Stimulated activated CD4-positive, alpha-beta T cell treated with anti-CD3 and anti-CD28 coated beads, Interleukin-1b, Interleukin-23, amount 100 ng/mL, for 1 hour (primary cell): ENCODE results near the gene C11orf65.
"Not testable (repeated sequence)": the region's sequence is repeated elsewhere in the genome, so short reads cannot be mapped to it uniquely, and the experiment has no call there.

Experiments
- DNase-seq, 2 donors: peaks; one replicate each; pipeline ENCODE4 v3.0.0-alpha.2; 2020; ENCODE audit warnings: low read depth in 2 of 2

The C11orf65 gene

DNA sequence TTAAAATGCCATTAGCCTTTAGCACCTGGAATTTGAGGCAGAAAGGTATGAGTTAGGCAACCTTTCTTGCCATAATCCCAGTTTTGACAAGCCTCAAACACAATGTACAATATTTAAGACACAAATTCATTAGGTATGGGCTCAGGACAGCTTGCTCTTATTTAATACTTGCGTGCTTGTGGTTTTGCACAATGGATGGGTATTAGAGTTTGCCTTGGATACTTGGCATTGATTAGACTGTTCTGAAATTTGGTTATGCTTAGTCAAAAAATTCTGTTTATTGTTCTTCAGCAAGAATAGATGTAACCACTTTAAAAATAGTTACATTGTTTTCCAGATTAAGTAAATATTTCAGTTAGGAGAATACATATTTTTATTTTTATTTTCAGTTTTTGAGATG is 5.4 kb upstream of the C11orf65 start:
- DNase-seq, result no peak

DNA sequence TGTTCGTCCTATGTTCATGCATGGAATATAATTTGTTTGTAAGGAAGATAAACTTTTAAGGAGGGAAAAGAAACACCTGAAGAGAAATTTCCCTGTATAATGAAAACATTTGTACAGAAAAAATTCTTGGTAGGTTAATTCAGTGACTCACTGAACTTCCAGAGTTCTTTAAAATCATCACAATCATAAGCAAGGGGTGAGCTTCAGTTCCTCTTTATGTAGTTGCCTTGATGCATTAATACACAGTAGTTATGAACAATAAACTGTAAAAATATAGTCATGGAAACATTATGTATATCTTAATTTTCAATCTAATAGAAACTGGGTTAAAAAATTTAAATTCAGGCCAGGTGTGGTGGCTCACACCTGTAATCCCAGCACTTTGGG is 1.1 kb upstream of the C11orf65 start:
- no peak for DNase-seq

- no peak for DNase-seq
These were observed 924 bp downstream of the C11orf65 start for GRCh38 chr11:108466405-108466804.

- no peak for DNase-seq
These were observed 14.0 kb downstream of the C11orf65 start for GRCh38 chr11:108453207-108453835.

DNA sequence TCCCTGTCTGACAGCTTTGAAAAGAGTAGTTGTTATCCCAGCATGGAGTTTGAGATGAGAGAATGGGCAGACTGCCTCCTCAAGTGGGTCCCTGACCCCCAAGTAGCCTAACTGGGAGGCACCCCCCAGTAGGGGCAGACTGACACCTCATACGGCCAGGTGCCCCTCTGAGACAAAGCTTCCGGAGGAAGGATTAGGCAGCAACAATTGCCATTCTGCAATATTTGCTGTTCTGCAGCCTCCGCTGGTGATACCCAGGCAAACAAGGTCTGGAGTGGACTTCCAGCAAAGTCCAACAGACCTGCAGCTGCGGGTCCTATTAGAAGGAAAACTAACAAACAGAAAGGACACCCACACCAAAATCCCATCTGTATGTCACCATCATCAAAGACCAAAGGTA is 25.9 kb downstream of the C11orf65 start:
- DNase-seq, result not testable (repeated sequence)

GRCh38 chr11:108436594-108436993 is 30.7 kb downstream of the C11orf65 start:
- no peak for DNase-seq

DNA sequence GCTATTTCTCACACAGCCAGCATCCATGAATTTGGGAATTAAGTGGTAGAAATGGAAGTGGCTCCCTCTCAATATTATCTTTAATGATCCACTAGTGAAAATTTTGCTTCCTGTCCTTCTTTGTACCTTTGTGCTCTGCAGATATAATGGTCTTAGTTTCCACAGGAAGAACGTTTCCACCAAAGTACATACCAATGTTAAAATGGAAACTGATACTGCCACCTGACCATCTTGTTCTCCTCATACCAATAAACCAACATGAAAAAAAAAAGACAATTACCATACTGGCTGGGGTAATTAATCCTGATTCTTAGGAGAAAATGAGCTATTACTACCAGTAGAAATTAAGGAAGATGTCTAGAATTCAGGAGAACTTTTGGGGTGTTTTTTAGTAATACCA is 32.3 kb downstream of the C11orf65 start:
- DNase-seq, result no peak

DNA sequence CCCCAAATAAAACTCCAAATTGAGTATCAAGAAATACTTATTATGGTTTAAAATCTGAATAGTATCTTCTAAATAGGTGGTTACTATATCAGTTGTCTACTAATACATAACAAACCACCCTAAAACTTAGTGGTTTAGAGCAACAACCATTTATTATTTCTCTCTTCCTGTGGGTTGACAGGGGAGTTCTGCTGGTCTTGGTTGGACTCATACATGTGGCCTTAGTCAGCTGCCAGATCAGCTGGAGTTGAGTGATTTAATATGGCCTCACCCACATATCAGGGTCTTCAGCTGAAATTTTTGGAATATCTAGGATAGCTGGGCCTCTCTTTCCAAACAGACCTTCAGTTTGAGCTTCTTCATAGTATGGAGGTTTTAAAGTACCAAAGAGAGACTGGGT is 34.5 kb downstream of the C11orf65 start:
- no peak for DNase-seq

- DNase-seq, result no peak
These were observed 35.3 kb downstream of the C11orf65 start for GRCh38 chr11:108431997-108432396.

DNA sequence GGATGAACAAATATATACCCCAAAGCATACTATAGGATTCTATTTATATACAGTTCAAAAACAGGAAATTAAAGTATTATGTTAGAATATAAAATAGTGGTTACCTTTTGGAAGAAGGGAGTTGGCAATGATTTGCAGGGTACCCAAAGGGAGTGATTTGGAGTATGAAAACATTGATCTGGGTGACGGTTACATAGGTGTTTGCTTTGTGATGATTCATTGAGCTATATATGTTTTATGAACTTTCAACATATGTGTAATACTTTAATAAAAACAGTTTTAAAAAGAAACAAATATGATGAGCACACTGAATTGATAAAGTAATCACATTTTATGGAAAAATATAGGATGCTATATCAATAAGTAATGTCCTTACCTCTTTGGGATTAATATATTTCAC is 36.0 kb downstream of the C11orf65 start:
- no peak for DNase-seq

DNA sequence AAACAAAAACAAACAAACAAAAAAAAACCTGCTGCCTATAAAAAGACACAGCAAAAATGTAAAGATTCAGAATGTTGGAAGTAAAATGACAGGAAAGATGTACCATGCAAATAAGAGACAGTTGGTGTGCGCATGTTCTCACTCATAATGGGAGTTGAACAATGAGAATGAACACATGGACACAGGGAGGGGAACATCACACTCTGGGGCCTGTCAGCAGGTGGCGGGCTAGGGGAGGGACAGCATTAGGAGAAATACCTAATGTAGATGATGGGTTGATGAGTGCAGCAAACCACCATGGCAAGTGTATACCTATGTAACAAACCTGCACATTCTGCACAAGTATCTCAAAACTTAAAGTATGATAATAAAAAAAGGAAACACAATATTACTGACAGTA is 49.8 kb downstream of the C11orf65 start:
- not testable (repeated sequence) for DNase-seq

DNA sequence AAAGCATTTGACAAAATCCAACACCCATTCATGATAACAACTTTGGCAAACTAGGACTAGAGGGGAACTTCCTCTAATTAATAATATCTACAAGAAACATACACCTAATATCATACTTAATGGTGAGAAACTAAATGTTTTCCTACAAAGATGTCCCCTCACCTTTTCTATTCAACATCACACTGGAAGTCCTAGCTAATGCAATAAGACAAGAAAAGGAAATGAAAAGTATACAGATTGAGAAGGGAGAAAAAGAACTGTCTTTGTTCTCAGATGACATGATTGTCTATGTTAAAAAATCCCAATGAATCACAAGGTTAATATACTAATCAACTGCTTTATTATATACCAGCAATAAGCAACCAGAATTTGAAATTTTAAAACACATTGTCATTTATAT is 52.4 kb downstream of the C11orf65 start:
- no peak for DNase-seq

- DNase-seq, result no peak
These were observed 61.6 kb downstream of the C11orf65 start for GRCh38 chr11:108405706-108406105.

- DNase-seq, result no peak
These were observed 64.3 kb downstream of the C11orf65 start for GRCh38 chr11:108403052-108403451.

DNA sequence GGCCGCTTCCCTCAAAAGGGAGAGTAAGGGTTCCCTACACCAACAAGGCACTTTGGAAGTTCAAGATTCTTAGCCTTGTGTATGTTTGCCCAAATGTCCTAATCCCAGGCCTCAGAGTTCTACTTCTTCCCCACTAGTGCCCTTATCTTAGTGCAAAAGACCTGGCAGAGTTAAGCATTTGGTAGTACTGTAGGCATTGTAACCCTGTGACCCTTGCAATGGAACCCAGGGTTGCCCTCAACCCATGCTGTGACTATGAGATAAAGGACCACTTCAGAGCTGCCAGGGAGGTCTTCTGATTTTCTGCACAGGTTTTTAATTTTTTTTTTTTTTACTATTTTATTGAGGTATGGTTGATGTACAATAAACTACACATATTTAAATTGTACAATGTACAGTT is 65.1 kb downstream of the C11orf65 start:
- no peak for DNase-seq

GRCh38 chr11:108398439-108398838 is 68.9 kb downstream of the C11orf65 start:
- no peak for DNase-seq

DNA sequence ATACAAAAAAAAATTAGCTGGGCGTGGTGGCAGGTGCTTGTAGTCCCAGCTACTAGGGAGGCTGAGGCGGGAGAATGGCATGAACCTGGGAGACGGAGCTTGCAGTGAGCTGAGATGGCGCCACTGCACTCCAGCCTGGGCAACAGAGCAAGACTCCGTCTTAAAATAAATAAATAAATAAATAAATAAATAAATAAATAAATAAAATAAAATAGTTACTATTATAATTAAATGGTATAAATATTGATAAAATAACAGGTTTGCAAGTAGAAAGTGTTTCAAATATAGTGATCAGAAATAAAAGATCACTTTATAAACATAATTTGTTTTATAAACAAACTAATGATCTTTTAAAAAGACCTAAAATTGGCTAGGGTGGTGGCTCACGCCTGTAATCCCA is 70.7 kb downstream of the C11orf65 start:
- DNase-seq, result not testable (repeated sequence)

GRCh38 chr11:108394744-108395284 is 72.5 kb downstream of the C11orf65 start:
- no peak for DNase-seq

DNA sequence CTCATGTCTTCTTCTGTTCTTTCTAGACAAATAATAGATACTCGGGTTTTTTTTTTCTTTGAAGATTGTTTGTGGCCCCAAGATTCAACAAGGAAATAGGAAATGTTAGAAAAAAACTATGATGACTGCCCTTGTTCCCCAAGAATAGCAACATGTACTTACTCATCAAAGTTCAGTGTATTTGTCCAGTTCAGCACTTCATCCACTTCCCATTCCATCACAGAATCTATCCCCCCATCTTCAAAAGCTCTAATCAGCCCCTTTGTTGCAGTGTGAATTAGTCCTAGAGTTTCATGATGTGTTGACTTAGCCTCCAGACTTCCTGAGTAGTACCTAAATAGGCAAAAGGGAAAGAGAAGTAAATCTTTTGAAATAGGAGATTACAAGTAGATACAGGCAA is 74.3 kb downstream of the C11orf65 start:
- DNase-seq, result no peak

- DNase-seq, result no peak
These were observed 75.0 kb downstream of the C11orf65 start for GRCh38 chr11:108392353-108392752.

DNA sequence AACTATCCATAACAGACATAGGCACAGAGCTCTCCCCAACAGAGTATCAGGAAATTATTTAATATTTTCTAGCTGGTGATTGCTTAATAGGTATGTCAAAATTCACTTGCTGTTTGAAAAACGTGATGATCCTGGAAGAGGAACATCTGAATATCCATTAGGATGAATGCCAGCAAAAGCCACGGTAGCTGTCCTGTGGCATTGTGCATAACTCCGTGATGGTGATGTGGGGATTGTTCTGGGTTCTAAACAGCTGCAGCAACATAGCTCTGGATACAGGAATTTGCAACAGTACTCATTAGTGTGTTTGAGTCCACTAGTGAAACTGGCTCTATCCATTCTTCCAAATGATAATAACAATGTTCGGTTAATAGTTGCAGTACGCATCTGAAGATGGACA is 78.8 kb downstream of the C11orf65 start:
- no peak for DNase-seq

- DNase-seq, result not testable (repeated sequence)
These were observed 93.8 kb downstream of the C11orf65 start for GRCh38 chr11:108373505-108373904.

DNA sequence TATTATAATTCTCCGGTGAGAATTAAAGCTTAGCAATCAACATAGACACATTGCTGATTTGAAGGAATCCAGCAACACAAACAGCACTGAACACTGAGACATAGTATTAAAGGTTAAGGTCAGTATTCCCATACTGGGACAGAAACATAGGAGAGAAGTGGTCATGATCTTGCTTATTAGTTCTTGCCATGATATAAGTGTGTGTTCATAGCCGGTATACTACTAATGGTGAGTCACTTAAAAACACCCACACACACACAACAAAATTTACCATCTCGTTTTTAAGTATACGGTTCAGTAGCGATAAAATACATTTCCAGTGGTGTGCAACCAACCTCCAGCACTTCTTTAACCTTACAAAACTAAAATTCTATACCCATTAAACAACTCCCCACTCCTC is 96.3 kb downstream of the C11orf65 start:
- DNase-seq, result no peak

GRCh38 chr11:108370315-108370714 is 97.0 kb downstream of the C11orf65 start:
- no peak for DNase-seq
